ENCODE results near the gene BCL2L13. TPM values are rescaled to one million over a fixed set of nuclear protein-coding genes. Genes with fewer than 3 reads are reported as not detected.

BCL2L13 gene
- total RNA-seq, 1 experiment from 2014 or later, result 38.1 TPM

DNA sequence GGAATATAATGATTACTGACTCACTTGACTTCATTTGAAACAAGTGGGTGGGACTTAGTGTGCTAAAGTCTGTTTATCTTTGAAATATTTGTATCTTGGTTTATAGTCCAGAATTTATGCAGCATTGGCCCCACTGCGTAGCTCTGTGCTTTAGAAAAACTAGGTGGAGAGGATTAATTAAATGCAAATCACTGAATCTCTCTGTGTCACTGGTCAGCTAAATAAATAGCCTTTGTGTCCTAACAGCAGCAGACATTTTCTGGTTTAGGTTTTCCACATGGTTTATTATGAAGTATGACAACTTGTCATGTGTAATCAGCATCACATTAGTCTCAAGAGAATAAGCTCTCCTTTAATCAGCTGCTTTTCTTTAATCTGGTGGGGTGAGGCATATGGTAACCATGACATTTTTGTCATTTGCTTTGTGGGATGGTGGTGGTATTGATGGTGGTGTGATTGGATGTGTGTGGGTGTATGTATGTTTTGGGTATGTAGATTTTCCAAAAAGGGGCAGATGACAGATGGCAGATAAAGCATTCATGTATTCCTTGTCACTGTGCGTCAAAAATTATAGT, 33.9 kb downstream of the BCL2L13 start (continued):
- TF ChIP-seq, protein P1, sequence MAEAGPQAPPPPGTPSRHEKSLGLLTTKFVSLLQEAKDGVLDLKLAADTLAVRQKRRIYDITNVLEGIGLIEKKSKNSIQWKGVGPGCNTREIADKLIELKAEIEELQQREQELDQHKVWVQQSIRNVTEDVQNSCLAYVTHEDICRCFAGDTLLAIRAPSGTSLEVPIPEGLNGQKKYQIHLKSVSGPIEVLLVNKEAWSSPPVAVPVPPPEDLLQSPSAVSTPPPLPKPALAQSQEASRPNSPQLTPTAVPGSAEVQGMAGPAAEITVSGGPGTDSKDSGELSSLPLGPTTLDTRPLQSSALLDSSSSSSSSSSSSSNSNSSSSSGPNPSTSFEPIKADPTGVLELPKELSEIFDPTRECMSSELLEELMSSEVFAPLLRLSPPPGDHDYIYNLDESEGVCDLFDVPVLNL (CRISPR knock-in tag; IDR thresholded peaks at IDR 0.05; ENCODE audit: borderline replicate concordance, low read depth), result no peak

DNA sequence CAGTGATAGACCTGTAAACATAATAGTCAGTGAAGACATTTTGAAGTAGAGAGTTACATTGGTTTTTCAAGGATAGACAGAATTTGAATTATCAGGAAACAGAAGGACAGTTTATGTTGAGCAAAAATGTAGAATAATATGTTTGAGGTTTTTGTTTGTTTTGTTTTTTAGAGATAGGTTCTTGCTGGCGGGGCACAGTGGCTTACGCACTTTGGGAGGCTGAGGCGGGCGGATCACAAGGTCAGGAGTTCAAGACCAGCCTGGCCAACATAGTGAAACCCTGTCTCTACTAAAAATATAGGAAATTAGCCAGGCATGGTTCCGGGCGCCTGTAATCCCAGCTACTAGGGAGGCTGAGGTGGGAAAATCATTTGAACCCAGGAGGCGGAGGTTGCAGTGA, 35.6 kb downstream of the BCL2L13 start:
- no peak for ATAC-seq
- ChIA-PET POLR2A (no interaction called here), CTCF (interaction anchor here (0.7 kb wide), 1 partner anchor 482 kb away, joined by 3 read pairs; no protein-coding TSS in a partner anchor)
- TF ChIP-seq, protein P2, sequence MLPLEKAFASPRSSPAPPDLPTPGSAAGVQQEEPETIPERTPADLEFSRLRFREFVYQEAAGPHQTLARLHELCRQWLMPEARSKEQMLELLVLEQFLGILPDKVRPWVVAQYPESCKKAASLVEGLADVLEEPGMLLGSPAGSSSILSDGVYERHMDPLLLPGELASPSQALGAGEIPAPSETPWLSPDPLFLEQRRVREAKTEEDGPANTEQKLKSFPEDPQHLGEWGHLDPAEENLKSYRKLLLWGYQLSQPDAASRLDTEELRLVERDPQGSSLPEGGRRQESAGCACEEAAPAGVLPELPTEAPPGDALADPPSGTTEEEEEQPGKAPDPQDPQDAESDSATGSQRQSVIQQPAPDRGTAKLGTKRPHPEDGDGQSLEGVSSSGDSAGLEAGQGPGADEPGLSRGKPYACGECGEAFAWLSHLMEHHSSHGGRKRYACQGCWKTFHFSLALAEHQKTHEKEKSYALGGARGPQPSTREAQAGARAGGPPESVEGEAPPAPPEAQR (CRISPR knock-in tag; IDR thresholded peaks at IDR 0.05), result no peak
- TF ChIP-seq EMX1 (CRISPR knock-in tag; IDR thresholded peaks at IDR 0.05) (no peak), ZNF232 (CRISPR knock-in tag; IDR thresholded peaks at IDR 0.05) (no peak), IRF2 (CRISPR knock-in tag; IDR thresholded peaks at IDR 0.05; ENCODE audit: borderline replicate concordance, low read depth) (no peak), ETV6 (CRISPR knock-in tag; IDR thresholded peaks at IDR 0.05) (no peak), NR1H2 (CRISPR knock-in tag; IDR thresholded peaks at IDR 0.05) (no peak), ZNF317 (CRISPR knock-in tag; IDR thresholded peaks at IDR 0.05; ENCODE audit: borderline replicate concordance, low read depth) (no peak), ZNF396 (CRISPR knock-in tag; IDR thresholded peaks at IDR 0.05; ENCODE audit: borderline replicate concordance) (no peak), SP1 (CRISPR knock-in tag; conservative IDR thresholded peaks at IDR 0.05) (no peak), ZNF423 (CRISPR knock-in tag; IDR thresholded peaks at IDR 0.05) (no peak), ZNF219 (CRISPR knock-in tag; IDR thresholded peaks at IDR 0.05; ENCODE audit: borderline replicate concordance) (no peak), CBFB (CRISPR knock-in tag; IDR thresholded peaks at IDR 0.05; ENCODE audit: low read depth) (no peak)
- TF ChIP-seq, protein P3, sequence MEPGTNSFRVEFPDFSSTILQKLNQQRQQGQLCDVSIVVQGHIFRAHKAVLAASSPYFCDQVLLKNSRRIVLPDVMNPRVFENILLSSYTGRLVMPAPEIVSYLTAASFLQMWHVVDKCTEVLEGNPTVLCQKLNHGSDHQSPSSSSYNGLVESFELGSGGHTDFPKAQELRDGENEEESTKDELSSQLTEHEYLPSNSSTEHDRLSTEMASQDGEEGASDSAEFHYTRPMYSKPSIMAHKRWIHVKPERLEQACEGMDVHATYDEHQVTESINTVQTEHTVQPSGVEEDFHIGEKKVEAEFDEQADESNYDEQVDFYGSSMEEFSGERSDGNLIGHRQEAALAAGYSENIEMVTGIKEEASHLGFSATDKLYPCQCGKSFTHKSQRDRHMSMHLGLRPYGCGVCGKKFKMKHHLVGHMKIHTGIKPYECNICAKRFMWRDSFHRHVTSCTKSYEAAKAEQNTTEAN (CRISPR knock-in tag; IDR thresholded peaks at IDR 0.05), result no peak
- TF ChIP-seq, protein P4, sequence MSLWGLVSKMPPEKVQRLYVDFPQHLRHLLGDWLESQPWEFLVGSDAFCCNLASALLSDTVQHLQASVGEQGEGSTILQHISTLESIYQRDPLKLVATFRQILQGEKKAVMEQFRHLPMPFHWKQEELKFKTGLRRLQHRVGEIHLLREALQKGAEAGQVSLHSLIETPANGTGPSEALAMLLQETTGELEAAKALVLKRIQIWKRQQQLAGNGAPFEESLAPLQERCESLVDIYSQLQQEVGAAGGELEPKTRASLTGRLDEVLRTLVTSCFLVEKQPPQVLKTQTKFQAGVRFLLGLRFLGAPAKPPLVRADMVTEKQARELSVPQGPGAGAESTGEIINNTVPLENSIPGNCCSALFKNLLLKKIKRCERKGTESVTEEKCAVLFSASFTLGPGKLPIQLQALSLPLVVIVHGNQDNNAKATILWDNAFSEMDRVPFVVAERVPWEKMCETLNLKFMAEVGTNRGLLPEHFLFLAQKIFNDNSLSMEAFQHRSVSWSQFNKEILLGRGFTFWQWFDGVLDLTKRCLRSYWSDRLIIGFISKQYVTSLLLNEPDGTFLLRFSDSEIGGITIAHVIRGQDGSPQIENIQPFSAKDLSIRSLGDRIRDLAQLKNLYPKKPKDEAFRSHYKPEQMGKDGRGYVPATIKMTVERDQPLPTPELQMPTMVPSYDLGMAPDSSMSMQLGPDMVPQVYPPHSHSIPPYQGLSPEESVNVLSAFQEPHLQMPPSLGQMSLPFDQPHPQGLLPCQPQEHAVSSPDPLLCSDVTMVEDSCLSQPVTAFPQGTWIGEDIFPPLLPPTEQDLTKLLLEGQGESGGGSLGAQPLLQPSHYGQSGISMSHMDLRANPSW (CRISPR knock-in tag; conservative IDR thresholded peaks at IDR 0.05; ENCODE audit: low read depth), result no peak
- TF ChIP-seq, protein P5, sequence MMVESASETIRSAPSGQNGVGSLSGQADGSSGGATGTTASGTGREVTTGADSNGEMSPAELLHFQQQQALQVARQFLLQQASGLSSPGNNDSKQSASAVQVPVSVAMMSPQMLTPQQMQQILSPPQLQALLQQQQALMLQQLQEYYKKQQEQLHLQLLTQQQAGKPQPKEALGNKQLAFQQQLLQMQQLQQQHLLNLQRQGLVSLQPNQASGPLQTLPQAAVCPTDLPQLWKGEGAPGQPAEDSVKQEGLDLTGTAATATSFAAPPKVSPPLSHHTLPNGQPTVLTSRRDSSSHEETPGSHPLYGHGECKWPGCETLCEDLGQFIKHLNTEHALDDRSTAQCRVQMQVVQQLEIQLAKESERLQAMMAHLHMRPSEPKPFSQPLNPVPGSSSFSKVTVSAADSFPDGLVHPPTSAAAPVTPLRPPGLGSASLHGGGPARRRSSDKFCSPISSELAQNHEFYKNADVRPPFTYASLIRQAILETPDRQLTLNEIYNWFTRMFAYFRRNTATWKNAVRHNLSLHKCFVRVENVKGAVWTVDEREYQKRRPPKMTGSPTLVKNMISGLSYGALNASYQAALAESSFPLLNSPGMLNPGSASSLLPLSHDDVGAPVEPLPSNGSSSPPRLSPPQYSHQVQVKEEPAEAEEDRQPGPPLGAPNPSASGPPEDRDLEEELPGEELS (CRISPR knock-in tag; IDR thresholded peaks at IDR 0.05), result no peak
- TF ChIP-seq, protein P6, sequence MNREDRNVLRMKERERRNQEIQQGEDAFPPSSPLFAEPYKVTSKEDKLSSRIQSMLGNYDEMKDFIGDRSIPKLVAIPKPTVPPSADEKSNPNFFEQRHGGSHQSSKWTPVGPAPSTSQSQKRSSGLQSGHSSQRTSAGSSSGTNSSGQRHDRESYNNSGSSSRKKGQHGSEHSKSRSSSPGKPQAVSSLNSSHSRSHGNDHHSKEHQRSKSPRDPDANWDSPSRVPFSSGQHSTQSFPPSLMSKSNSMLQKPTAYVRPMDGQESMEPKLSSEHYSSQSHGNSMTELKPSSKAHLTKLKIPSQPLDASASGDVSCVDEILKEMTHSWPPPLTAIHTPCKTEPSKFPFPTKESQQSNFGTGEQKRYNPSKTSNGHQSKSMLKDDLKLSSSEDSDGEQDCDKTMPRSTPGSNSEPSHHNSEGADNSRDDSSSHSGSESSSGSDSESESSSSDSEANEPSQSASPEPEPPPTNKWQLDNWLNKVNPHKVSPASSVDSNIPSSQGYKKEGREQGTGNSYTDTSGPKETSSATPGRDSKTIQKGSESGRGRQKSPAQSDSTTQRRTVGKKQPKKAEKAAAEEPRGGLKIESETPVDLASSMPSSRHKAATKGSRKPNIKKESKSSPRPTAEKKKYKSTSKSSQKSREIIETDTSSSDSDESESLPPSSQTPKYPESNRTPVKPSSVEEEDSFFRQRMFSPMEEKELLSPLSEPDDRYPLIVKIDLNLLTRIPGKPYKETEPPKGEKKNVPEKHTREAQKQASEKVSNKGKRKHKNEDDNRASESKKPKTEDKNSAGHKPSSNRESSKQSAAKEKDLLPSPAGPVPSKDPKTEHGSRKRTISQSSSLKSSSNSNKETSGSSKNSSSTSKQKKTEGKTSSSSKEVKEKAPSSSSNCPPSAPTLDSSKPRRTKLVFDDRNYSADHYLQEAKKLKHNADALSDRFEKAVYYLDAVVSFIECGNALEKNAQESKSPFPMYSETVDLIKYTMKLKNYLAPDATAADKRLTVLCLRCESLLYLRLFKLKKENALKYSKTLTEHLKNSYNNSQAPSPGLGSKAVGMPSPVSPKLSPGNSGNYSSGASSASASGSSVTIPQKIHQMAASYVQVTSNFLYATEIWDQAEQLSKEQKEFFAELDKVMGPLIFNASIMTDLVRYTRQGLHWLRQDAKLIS (CRISPR knock-in tag; IDR thresholded peaks at IDR 0.05; ENCODE audit: borderline replicate concordance), result no peak
- TF ChIP-seq, protein P7, sequence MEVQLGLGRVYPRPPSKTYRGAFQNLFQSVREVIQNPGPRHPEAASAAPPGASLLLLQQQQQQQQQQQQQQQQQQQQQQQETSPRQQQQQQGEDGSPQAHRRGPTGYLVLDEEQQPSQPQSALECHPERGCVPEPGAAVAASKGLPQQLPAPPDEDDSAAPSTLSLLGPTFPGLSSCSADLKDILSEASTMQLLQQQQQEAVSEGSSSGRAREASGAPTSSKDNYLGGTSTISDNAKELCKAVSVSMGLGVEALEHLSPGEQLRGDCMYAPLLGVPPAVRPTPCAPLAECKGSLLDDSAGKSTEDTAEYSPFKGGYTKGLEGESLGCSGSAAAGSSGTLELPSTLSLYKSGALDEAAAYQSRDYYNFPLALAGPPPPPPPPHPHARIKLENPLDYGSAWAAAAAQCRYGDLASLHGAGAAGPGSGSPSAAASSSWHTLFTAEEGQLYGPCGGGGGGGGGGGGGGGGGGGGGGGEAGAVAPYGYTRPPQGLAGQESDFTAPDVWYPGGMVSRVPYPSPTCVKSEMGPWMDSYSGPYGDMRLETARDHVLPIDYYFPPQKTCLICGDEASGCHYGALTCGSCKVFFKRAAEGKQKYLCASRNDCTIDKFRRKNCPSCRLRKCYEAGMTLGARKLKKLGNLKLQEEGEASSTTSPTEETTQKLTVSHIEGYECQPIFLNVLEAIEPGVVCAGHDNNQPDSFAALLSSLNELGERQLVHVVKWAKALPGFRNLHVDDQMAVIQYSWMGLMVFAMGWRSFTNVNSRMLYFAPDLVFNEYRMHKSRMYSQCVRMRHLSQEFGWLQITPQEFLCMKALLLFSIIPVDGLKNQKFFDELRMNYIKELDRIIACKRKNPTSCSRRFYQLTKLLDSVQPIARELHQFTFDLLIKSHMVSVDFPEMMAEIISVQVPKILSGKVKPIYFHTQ (CRISPR knock-in tag; IDR thresholded peaks at IDR 0.05), result no peak
- TF ChIP-seq, protein P8, sequence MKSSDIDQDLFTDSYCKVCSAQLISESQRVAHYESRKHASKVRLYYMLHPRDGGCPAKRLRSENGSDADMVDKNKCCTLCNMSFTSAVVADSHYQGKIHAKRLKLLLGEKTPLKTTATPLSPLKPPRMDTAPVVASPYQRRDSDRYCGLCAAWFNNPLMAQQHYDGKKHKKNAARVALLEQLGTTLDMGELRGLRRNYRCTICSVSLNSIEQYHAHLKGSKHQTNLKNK (CRISPR knock-in tag; IDR thresholded peaks at IDR 0.05), result no peak
- H3K4me1 Mint-ChIP-seq, result peaks cover 13% of the 10 kb centered on the region
- no peaks in the 10 kb centered on the region for H3K9me3 Mint-ChIP-seq
- no peaks in the 10 kb centered on the region for H3K27me3 Mint-ChIP-seq (ENCODE audit: low read depth)
- H3K27ac Mint-ChIP-seq, result peak overlapping the region; percentile 47; the same call in 1 of the 2 replicates
- peaks cover 4% of the 10 kb centered on the region for H3K36me3 Mint-ChIP-seq
- no peak for DNase-seq (ENCODE audit: low spot score)
- no peak overlapping the region for H3K4me3 Mint-ChIP-seq
